Gastrocnemius medialis (tissue), 4 donors: ENCODE results near the gene EHBP1L1. TPM values are rescaled to one million over a fixed set of nuclear protein-coding genes. Genes with fewer than 3 reads are reported as not detected.

Experiments
- ATAC-seq, 2 donors: fragments of 150-250 bp; one replicate each; pipeline ENCODE4 v1.9.1; 2016
- DNase-seq, 2 donors: peaks; one replicate each; pipeline ENCODE4 v3.0.0-alpha.2; 2019
- H3K27ac ChIP-seq, 4 donors: fragments of 200-600 bp; sonication (generic); 1 replicate in 1 of 4; 2 replicates in 3 of 4; pipeline ENCODE4 v1.5.1; 2016 to 2018; ENCODE audit warnings: mild to moderate bottlenecking in 2 of 4, moderate library complexity in 1 of 4
- H3K27me3 ChIP-seq, 3 donors: fragments of 200-600 bp; sonication (generic) in 2 of 3; 1 replicate in 1 of 3; 2 replicates in 2 of 3; pipeline versions ENCODE4 v1.5.1 to v1.6.0; 2016 to 2019; ENCODE audit warnings: mild to moderate bottlenecking in 1 of 3, moderate library complexity in 1 of 3
- H3K36me3 ChIP-seq, 2 donors: fragments of 200-600 bp; sonication (generic) in 1 of 2; one replicate each; pipeline ENCODE4 v1.5.1; 2017 to 2018
- H3K4me1 ChIP-seq, 2 donors: fragments of 200-600 bp; sonication (generic) in 1 of 2; one replicate each; pipeline ENCODE4 v1.5.1; 2016 to 2017; ENCODE audit warnings: mild to moderate bottlenecking in 2 of 2
- H3K4me3 ChIP-seq, 4 donors: fragments of 200-600 bp; sonication (generic) in 3 of 4; 1 replicate in 1 of 4; 2 replicates in 3 of 4; pipeline ENCODE4 v1.5.1; 2016 to 2019; ENCODE audit warnings: mild to moderate bottlenecking in 2 of 4
- H3K9me3 ChIP-seq, 3 donors: fragments of 200-600 bp; sonication (generic) in 2 of 3; 1 replicate in 1 of 3; 2 replicates in 2 of 3; pipeline ENCODE4 v1.5.1; 2016 to 2019
- POLR2A ChIP-seq, 2 donors: fragments of 450-650 bp; IDR thresholded peaks; one replicate each; pipeline ENCODE4 v1.6.1; 2017; ENCODE audit warnings: antibody characterized with exemption in 2 of 2, mild to moderate bottlenecking in 2 of 2, moderate library complexity in 2 of 2
- in situ Hi-C, 4 donors: fragments of 200-750 bp; cut with MboI; loops; one replicate each; pipeline versions ENCODE4 v1.15.0 to v1.8.0; 2017; ENCODE audit warnings: low sequenced_read_pairs in 4 of 4
- intact Hi-C: fragments of 100-400 bp; cut with DNase I; formaldehyde crosslinking; loops from one replicate; pipeline ENCODE4 v1.15.1; 2023; ENCODE audit warnings: low total_unique reads
- total RNA-seq, 4 donors: library from RNA; depleted of rRNA; stranded (reverse); fragments of >200 nt; gene quantifications; one replicate each; pipeline versions ENCODE4 v1.1.0 to v1.2.3, GENCODE V29; 2016
- TF ChIP-seq, protein P1 (sequence below), 5 experiments: fragments of 450-650 bp in 3 of 5; fragments of 200-600 bp in 2 of 5; sonication (generic) in 2 of 5; IDR thresholded peaks in 4 of 5; conservative IDR thresholded peaks in 1 of 5; 1 replicate in 4 of 5; 2 replicates in 1 of 5; pipeline ENCODE4 v1.5.1; 2016 to 2019; ENCODE audit warnings: antibody characterized with exemption in 5 of 5, mild to moderate bottlenecking in 3 of 5, moderate library complexity in 3 of 5

Gene EHBP1L1
- total RNA-seq, 4 donors from 2014 or later, result 191 to 374 (median 250) TPM

DNA sequence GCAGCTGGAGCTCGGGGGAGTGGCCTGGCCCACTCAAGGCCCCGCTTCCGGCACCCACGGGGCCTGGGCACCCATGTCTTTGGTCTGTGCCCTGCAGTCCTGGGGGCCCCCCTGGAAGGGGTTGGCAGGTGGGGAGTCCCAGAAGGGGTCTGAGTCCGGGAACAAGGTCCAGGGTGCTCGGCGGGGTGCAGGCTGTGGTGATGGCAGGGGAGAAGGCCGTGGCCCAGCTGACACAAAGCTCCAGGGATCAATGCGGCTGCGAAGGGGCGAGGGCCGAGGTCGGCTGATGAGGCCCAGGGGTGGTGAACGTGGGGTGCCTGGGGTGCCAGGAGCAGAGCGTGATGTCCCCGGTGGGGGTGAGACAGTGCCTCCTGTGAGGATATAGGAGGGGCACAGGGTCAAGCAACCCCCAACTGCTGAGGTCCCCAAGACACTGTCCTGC is 22.4 kb downstream of the EHBP1L1 start:
- no peaks in the 10 kb centered on the region for H3K27me3 ChIP-seq
- no peak for ATAC-seq
- no peak for TF ChIP-seq POLR2A (IDR thresholded peaks at IDR 0.05)
- TF ChIP-seq, protein P1, sequence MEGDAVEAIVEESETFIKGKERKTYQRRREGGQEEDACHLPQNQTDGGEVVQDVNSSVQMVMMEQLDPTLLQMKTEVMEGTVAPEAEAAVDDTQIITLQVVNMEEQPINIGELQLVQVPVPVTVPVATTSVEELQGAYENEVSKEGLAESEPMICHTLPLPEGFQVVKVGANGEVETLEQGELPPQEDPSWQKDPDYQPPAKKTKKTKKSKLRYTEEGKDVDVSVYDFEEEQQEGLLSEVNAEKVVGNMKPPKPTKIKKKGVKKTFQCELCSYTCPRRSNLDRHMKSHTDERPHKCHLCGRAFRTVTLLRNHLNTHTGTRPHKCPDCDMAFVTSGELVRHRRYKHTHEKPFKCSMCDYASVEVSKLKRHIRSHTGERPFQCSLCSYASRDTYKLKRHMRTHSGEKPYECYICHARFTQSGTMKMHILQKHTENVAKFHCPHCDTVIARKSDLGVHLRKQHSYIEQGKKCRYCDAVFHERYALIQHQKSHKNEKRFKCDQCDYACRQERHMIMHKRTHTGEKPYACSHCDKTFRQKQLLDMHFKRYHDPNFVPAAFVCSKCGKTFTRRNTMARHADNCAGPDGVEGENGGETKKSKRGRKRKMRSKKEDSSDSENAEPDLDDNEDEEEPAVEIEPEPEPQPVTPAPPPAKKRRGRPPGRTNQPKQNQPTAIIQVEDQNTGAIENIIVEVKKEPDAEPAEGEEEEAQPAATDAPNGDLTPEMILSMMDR (IDR thresholded peaks at IDR 0.05 in 4 of 5, conservative IDR thresholded peaks at IDR 0.05 in 1 of 5), result no peak
- H3K9me3 ChIP-seq, result no peaks in the 10 kb centered on the region
- H3K4me1 ChIP-seq, result peaks cover 12 to 22% of the 10 kb centered on the region in 2 donors
- intact Hi-C loops (no loop called here), in situ Hi-C loops (no loop called here)
- no peak overlapping the region for H3K27ac ChIP-seq
- peaks cover 0 to 25% of the 10 kb centered on the region in 2 donors for H3K36me3 ChIP-seq
- DNase-seq, result no peak
- H3K4me3 ChIP-seq, result no peak overlapping the region

DNA sequence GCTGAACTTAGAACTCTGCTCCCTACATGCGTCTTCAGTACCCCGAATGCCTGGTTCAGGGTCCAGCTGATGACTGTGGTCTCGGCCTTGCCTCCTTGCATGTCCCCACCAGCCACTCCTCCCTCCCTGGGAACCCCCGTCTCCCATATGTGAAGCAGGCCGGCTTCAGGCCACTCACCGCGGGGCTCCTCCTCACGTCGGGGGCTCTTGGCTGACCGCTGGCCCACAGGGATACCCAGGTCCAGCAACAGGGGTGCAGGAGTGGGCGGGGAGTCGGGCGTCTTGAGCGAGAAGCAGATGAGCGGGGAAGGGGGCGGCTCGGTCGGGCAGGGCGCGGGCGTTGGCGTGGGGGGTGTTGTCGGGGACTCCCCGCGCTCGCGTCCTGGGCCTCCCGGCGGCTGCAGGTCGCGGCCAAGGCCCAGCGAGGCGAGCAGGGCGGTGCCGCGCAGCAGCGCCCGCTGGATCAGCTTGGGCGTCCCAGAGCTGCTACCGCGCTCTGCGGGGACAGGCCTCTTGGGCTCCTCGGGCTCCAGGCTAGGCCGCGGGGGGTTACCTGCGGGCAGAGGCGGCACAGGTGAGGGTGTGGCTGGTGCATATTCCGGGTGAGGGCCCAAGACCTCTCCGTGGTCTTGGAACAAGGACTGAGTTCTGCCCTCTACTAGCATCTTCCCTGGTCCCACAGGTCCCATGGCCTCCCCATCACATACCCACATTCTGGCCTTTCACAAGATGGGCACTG is 23.5 kb downstream of the EHBP1L1 start:
- Histone ChIP-seq H3K36me3 (peaks cover 0 to 36% of the 10 kb centered on the region in 2 donors), H3K9me3 (no peaks in the 10 kb centered on the region), H3K27ac (no peak overlapping the region), H3K27me3 (no peaks in the 10 kb centered on the region), H3K4me3 (no peak overlapping the region), H3K4me1 (peaks cover 2 to 11% of the 10 kb centered on the region in 2 donors)
- TF ChIP-seq POLR2A (IDR thresholded peaks at IDR 0.05), result no peak
- TF ChIP-seq, protein P1 (IDR thresholded peaks at IDR 0.05 in 4 of 5, conservative IDR thresholded peaks at IDR 0.05 in 1 of 5), result no peak
- intact Hi-C loops (no loop called here), in situ Hi-C loops (no loop called here)
- no peak for ATAC-seq
- DNase-seq, result no peak

DNA sequence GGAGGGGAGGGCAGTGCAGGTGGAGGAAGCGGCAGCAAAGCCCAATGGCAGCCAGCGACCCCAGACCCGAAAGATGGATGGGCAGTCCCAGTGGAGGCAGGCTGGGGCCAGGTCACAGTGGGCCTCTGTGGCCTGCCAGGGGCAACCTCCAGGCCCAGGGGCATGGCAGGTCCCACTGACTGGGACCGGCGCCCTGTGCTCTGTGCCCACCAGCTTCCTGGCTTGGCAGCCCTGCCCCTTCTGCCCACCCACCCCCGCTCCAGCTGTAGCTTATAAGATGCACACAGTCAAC is 24.0 kb downstream of the EHBP1L1 start:
- in situ Hi-C loops (no loop called here), intact Hi-C loops (no loop called here)
- peaks cover 0 to 41% of the 10 kb centered on the region in 2 donors for H3K36me3 ChIP-seq

DNA sequence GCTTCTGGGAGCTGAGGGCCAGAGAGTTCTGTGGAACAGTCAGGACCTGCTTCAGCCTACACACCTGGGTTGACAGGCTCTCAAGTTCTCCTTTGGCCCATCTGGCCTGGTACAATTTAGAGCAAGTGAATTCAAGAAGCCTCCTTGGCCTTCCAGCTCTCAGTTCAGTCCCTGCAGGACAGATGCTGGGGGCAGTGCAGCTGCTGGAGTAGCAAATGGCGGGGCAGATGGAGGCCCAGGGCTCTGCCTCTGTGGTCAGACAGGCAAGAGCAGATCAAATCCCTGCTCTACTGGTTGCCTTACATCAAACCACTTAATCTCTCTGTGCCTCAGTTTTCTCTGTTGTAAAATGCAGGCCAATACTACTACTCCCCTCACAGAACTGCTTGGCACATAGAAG is 28.4 kb downstream of the EHBP1L1 start:
- Histone ChIP-seq H3K27ac (no peak overlapping the region), H3K4me1 (peaks cover 12 to 18% of the 10 kb centered on the region in 2 donors), H3K27me3 (no peaks in the 10 kb centered on the region), H3K36me3 (peaks cover 0 to 34% of the 10 kb centered on the region in 2 donors), H3K9me3 (no peaks in the 10 kb centered on the region), H3K4me3 (no peak overlapping the region)
- DNase-seq (no peak), ATAC-seq (no peak)
- in situ Hi-C loops (no loop called here), intact Hi-C loops (no loop called here)
- TF ChIP-seq, protein P1 (IDR thresholded peaks at IDR 0.05 in 4 of 5, conservative IDR thresholded peaks at IDR 0.05 in 1 of 5), result no peak
- no peak for TF ChIP-seq POLR2A (IDR thresholded peaks at IDR 0.05)

More for the DNA sequence above, 24.0 kb downstream of the EHBP1L1 start:
- DNase-seq (no peak), ATAC-seq (no peak)
- H3K27ac ChIP-seq, result no peak overlapping the region
- no peak overlapping the region for H3K4me3 ChIP-seq
- TF ChIP-seq, protein P1 (IDR thresholded peaks at IDR 0.05 in 4 of 5, conservative IDR thresholded peaks at IDR 0.05 in 1 of 5), result no peak
- peaks cover 0 to 6% of the 10 kb centered on the region in 2 donors for H3K4me1 ChIP-seq
- H3K27me3 ChIP-seq, result no peaks in the 10 kb centered on the region
- no peaks in the 10 kb centered on the region for H3K9me3 ChIP-seq
